NCI-H2171 treated with DMSO at 0.1 percent for 48 hours (cell line): Measurements from ENCODE around the gene DNAJB13.

Experiments used
- DNase-seq: peaks from one replicate; lab custom pipeline; 2025; lab: John Stamatoyannopoulos, UW

The DNAJB13 gene

DNA sequence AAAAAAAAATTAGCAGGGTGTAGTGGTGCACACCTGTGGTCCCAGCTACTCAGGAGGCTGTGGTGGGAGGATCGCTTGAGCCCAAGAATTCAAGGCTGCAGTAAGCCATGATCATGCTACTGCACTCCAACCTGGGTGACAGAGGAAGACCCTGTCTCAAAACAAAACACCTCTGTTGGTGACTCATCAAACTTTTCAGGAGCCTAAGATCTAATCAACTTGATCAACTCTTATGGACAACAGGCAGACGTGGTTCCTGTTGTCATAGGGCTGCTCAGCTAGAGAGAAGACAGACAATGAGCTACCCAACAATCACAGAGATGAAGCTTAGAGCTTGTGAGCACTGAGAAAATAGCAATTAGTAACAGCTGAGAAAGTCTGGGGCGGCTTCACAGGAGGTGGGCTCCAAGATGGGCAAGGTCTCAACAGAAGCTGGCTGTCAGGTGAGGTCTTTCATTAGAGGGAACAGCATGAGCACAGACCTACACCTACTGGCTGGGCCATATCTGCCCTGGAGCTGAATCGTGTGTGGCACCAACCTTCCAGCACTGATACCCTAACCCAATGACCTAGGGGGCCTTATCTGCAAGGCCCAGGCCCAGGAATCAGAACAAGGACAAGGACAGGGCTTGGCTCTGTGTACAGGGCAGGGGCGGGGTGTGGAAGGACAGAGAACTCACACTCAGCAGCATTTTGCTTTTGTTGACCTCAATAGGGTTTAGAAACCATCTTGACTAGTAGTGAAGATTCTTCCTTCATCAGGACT lies 65.3 kb downstream of the DNAJB13 start:
- no peak for DNase-seq

DNA sequence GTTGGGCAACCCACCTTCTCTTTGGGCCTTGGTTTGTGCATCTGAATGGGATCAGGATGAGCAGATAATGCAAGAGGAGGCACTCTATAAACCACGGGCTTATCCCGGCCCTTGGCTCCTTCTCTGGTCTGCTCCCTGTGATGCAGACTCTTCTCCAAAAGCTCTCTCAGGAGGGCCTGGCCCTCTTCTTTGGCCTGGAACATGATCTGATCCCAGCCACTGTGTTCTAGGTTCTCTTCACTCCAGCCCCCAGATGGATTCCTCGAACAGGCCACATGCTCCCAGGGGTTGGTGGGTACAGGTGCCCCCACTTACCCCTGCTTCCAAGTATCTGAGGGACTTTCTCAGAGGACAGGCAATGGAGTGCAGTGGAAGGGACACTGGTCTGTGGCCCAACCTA lies 66.8 kb downstream of the DNAJB13 start:
- no peak for DNase-seq

DNA sequence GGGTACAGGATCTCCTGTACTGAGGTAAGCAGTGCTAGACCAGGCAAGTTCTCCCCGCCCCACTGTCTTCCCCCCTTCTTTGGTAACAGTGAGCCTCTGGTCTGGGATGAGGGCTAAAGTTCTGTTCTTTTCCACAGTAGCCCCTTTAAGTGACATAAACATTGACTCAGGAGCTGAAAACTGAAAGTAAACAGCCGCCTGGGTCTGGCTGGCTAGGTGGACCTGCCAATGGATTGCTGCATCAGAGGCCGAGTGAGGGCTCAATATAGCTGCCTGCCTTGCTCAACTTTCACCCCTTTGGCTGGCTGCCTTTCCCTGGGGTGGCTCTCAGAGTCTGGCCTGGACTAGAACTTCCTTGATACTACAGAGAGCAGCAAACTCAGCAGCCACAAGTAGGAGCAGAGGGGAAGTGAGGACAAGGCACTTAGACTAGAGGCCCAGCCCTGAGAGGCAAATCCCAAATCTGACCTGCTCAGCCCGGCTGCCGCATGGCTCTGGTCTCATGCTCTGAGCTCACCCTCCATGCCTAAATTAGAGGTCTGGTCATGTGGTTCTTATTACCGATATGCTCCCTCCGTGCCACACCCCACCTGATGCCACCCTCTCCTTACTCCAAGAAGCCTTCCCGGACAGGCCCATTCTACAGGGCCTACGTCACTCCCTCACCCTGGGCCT lies 67.6 kb downstream of the DNAJB13 start:
- DNase-seq = no peak

DNA sequence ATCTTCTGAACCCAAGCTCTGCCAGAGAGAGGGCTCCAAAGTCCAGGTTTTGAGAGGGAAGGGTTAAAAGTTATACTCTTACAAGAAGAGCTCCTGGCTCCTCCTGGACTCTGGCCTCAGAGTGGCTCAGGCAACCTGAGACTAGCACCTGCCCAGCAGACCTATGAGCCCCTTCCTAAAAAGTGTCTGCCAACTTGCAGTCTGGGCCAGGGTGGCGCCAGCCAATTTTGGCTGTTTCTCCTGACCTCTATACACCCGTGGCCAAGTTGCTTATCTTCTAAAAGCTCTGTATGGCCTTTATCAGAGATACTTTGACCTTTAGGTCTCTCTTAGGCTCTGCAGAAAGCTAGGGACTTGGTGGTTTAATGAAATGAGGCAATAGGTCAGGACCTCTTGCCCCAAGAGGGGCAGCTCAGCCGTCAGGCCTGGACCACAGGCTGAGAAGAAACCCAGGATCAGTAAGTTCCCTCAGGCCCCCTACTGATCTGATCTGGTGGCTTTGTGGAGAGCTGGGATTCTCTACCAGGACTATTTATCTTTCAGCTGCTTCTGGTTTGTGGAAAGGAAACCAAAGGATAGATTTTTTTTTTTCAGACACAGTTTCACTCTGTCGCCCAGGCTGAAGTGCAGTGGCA lies 68.4 kb downstream of the DNAJB13 start:
- DNase-seq = no peak

DNA sequence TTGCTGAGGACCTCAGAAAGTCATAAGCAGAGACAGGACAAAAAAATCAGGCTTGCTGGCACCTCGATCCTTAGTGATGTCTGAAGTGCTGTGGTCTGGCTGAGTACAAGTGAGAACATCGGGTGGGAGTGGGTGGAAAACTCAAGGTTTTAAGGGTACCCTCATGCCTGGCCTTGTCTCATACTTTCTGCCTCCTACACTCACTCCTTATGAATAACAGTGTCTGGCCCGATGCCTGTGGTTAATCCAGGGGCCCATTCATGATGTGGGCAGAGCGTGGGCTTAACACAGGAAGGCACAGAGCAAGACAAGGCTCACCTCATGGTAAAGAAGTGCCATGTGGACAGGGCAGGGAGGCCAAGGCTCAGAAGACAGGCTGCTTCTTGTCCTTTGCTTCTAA lies 69.0 kb downstream of the DNAJB13 start:
- DNase-seq = no peak
